HepG2 (cell line): ENCODE data around the gene TFE3. TPM values are rescaled to one million over a fixed set of nuclear protein-coding genes. Genes with fewer than 3 reads are reported as not detected.

Source experiments
- ARNT ChIP-seq: fragments of 450-650 bp; IDR thresholded peaks from 2 replicates; pipeline ENCODE4 v1.6.1; 2017
- ATF4 ChIP-seq, 2 experiments: fragments of 450-650 bp in 1 of 2; sonication (generic) in 1 of 2; formaldehyde crosslinking; IDR thresholded peaks; 2 replicates each; pipeline versions ENCODE4 v1.5.0 to v1.8.0; 2020 to 2022; ENCODE audit warnings: mild to moderate bottlenecking in 1 of 2, missing genetic modification reagents in 1 of 2
- EP300 ChIP-seq, 3 experiments: sonication (generic) in 1 of 3; formaldehyde crosslinking in 1 of 3; IDR thresholded peaks; 2 replicates each; pipeline versions ENCODE4 v1.5.1 to v1.6.1; 2011 to 2020; ENCODE audit warnings: low read depth in 2 of 3, low read length in 2 of 3, borderline replicate concordance in 1 of 3, improper control_type of control experiment in 1 of 3, mild to moderate bottlenecking in 1 of 3, missing genetic modification reagents in 1 of 3, moderate library complexity in 1 of 3
- HDAC1 ChIP-seq: sonication (generic); formaldehyde crosslinking; IDR thresholded peaks from 2 replicates; pipeline ENCODE4 v1.5.1; 2020; ENCODE audit warnings: mild to moderate bottlenecking, missing genetic modification reagents
- HIVEP1 ChIP-seq: sonication (generic); formaldehyde crosslinking; IDR thresholded peaks from 2 replicates; pipeline ENCODE4 v1.4.0; 2020; ENCODE audit warnings: mild to moderate bottlenecking, missing genetic modification reagents
- HMGXB4 ChIP-seq, 2 experiments: sonication (generic) in 1 of 2; formaldehyde crosslinking in 1 of 2; IDR thresholded peaks; 2 replicates each; pipeline versions ENCODE4 v1.4.0 to v1.6.1; 2018 to 2020; ENCODE audit warnings: missing genetic modification reagents in 2 of 2, borderline replicate concordance in 1 of 2, low read depth in 1 of 2, mild to moderate bottlenecking in 1 of 2, missing biosample characterization in 1 of 2
- LCORL ChIP-seq, 2 experiments: fragments of 450-650 bp in 1 of 2; sonication (generic) in 1 of 2; formaldehyde crosslinking in 1 of 2; IDR thresholded peaks; 2 replicates each; pipeline versions ENCODE4 v1.5.0 to v1.6.1; 2017 to 2020; ENCODE audit warnings: antibody characterized with exemption in 1 of 2, missing genetic modification reagents in 1 of 2
- MEF2D ChIP-seq: sonication (generic); formaldehyde crosslinking; IDR thresholded peaks from 2 replicates; pipeline ENCODE4 v1.5.1; 2020; ENCODE audit warnings: mild to moderate bottlenecking, missing genetic modification reagents
- MXD4 ChIP-seq: IDR thresholded peaks from 2 replicates; pipeline ENCODE4 v1.6.1; 2016; ENCODE audit warnings: mild to moderate bottlenecking, missing biosample characterization, missing genetic modification reagents
- PAF1 ChIP-seq: IDR thresholded peaks from 2 replicates; pipeline ENCODE4 v1.6.1; 2016; ENCODE audit warnings: missing genetic modification reagents, missing compliant biosample characterization
- PAXIP1 ChIP-seq: sonication (generic); formaldehyde crosslinking; conservative IDR thresholded peaks from 2 replicates; pipeline ENCODE4 v1.4.0; 2020; ENCODE audit warnings: mild to moderate bottlenecking, missing genetic modification reagents, moderate library complexity
- RARA ChIP-seq: IDR thresholded peaks from 2 replicates; pipeline ENCODE4 v1.6.1; 2016; ENCODE audit warnings: missing genetic modification reagents, missing compliant biosample characterization
- SOX5 ChIP-seq: IDR thresholded peaks from 2 replicates; pipeline ENCODE4 v1.6.1; 2016; ENCODE audit warnings: borderline replicate concordance
- TEAD3 ChIP-seq: optimal IDR thresholded peaks from 2 replicates; pipeline ENCODE3; 2016; ENCODE audit warnings: borderline replicate concordance
- ZBTB37 ChIP-seq: sonication (generic); formaldehyde crosslinking; IDR thresholded peaks from 2 replicates; pipeline ENCODE4 v1.4.0; 2020; ENCODE audit warnings: mild to moderate bottlenecking, missing genetic modification reagents
- ZBTB39 ChIP-seq: sonication (generic); formaldehyde crosslinking; IDR thresholded peaks from 2 replicates; pipeline ENCODE4 v1.5.0; 2020; ENCODE audit warnings: missing genetic modification reagents
- ZNF326 ChIP-seq: sonication (generic); formaldehyde crosslinking; IDR thresholded peaks from 2 replicates; pipeline ENCODE4 v1.4.0; 2020; ENCODE audit warnings: missing genetic modification reagents, borderline replicate concordance
- ZNF350 ChIP-seq: sonication (generic); formaldehyde crosslinking; IDR thresholded peaks from 2 replicates; pipeline ENCODE4 v1.4.0; 2020; ENCODE audit warnings: mild to moderate bottlenecking, low read depth, missing genetic modification reagents, borderline replicate concordance
- polyA plus RNA-seq, 8 experiments: library from polyadenylated mRNA; depleted of rRNA in 3 of 8; stranded (reverse) in 7 of 8; unstranded in 1 of 8; fragments of >200 nt; fragmentation: Illumina TruSeq in 4 of 8; extraction: Trizol in 4 of 8; gene quantifications; 2 replicates each; pipeline versions ENCODE4 v1.2.1 to v1.2.3, GENCODE V29; 2011 to 2016; ENCODE audit warnings: low read depth in 4 of 8, missing spikeins in 1 of 8, mixed read lengths in 1 of 8; ENCODE audit not compliant: insufficient read depth in 1 of 8
- total RNA-seq, 5 experiments: library from RNA; depleted of rRNA; stranded (reverse); fragments of >200 nt; fragmentation: Illumina TruSeq; extraction: Trizol; gene quantifications; 2 replicates each; pipeline ENCODE4 v1.2.3, GENCODE V29; 2016; ENCODE audit warnings: low read depth in 1 of 5

The TFE3 gene
- total and polyA plus RNA-seq, 2 of the 13 experiments (the other 11 are each of a cell fraction or from before 2014, with no cell fraction given) = 8.3 to 12.3 TPM

GRCh38 chrX:49019599-49020249 lies 23.4 kb downstream of the TFE3 start (continued):
- peak in 1 of 2 experiments; percentile 51; a peak in 1 of 4 replicates for TF ChIP-seq EP300 (IDR thresholded peaks at IDR 0.05; ENCODE audit: low read depth in 2 of 2, low read length in 2 of 2)
- TF ChIP-seq EP300 (CRISPR knock-in tag; IDR thresholded peaks at IDR 0.05; ENCODE audit: borderline replicate concordance) = no peak
- TF ChIP-seq HMGXB4 (CRISPR knock-in tag; IDR thresholded peaks at IDR 0.05; ENCODE audit: borderline replicate concordance in 1 of 2, low read depth in 1 of 2) = no peak
- peak; percentile 68; the same call in 1 of the 2 replicates for TF ChIP-seq MEF2D
- no peak for TF ChIP-seq ZNF350 (CRISPR knock-in tag)
- TF ChIP-seq PAXIP1 = peak; percentile 57
- no peak for TF ChIP-seq HIVEP1 (CRISPR knock-in tag)
- TF ChIP-seq ZBTB37 (CRISPR knock-in tag) = no peak
- no peak for TF ChIP-seq ZBTB39 (CRISPR knock-in tag)
- peak in 1 of 2 experiments; percentile 44; a peak in 1 of 4 replicates for TF ChIP-seq ATF4 (CRISPR knock-in tag; IDR thresholded peaks at IDR 0.05)
- TF ChIP-seq LCORL (IDR thresholded peaks at IDR 0.05) = no peak
- no peak for TF ChIP-seq LCORL (CRISPR knock-in tag; IDR thresholded peaks at IDR 0.05)
- TF ChIP-seq SOX5 (CRISPR knock-in tag) = 0 out of 2 replicates have a peak, but pooled peaks have one; percentile 17
- no peak for TF ChIP-seq MXD4 (CRISPR knock-in tag)
- TF ChIP-seq ARNT = no peak
- TF ChIP-seq RARA (CRISPR knock-in tag) = peak; percentile 75
- TF ChIP-seq ZNF326 (CRISPR knock-in tag) = no peak
- 0 out of 2 replicates have a peak, but pooled peaks have one; percentile 16 for TF ChIP-seq HDAC1 (CRISPR knock-in tag)
- TF ChIP-seq TEAD3 = peak; percentile 16
- TF ChIP-seq PAF1 (CRISPR knock-in tag) = no peak
